HG03103 (cell line): ENCODE results near the gene TRIM17.
"Not testable (repeated sequence)": the region's sequence is repeated elsewhere in the genome, so short reads cannot be mapped to it uniquely, and the experiment has no call there.

Experiments used
- ATAC-seq: cut with Tn5 transposase; IDR thresholded peaks from one replicate; pipeline ENCODE4 v1.9.1; 2021; ENCODE audit warnings: low read depth; ENCODE audit not compliant: unreplicated experiment

TRIM17 gene

GRCh38 chr1:228450200-228450599 lies 33.5 kb upstream of the TRIM17 start:
- no peak for ATAC-seq

- no peak for ATAC-seq
Measured at GRCh38 chr1:228448372-228448771, 31.7 kb upstream of the TRIM17 start.

- no peak for ATAC-seq
Measured at GRCh38 chr1:228446852-228447251, 30.2 kb upstream of the TRIM17 start.

GRCh38 chr1:228445843-228446650 lies 29.4 kb upstream of the TRIM17 start:
- ATAC-seq = peak; percentile 80

- ATAC-seq = no peak
Measured at GRCh38 chr1:228445490-228445842, 28.8 kb upstream of the TRIM17 start.

GRCh38 chr1:228443395-228443794 lies 26.7 kb upstream of the TRIM17 start:
- no peak for ATAC-seq

GRCh38 chr1:228440761-228441500 lies 24.3 kb upstream of the TRIM17 start:
- ATAC-seq = no peak

- ATAC-seq = no peak
Measured at GRCh38 chr1:228438266-228438665, 21.6 kb upstream of the TRIM17 start.

- ATAC-seq = no peak
Measured at GRCh38 chr1:228437424-228437962, 20.8 kb upstream of the TRIM17 start.

- no peak for ATAC-seq
Measured at GRCh38 chr1:228434689-228435088, 18.0 kb upstream of the TRIM17 start.

- not testable (repeated sequence) for ATAC-seq
Measured at GRCh38 chr1:228433337-228434053, 16.8 kb upstream of the TRIM17 start.

- no peak for ATAC-seq
Measured at GRCh38 chr1:228430243-228430642, 13.6 kb upstream of the TRIM17 start.

GRCh38 chr1:228429698-228430097 lies 13.0 kb upstream of the TRIM17 start:
- ATAC-seq = no peak

GRCh38 chr1:228429007-228429406 lies 12.3 kb upstream of the TRIM17 start:
- no peak for ATAC-seq

GRCh38 chr1:228428412-228428811 lies 11.8 kb upstream of the TRIM17 start:
- ATAC-seq = no peak

GRCh38 chr1:228426518-228427175 lies 10.0 kb upstream of the TRIM17 start:
- no peak for ATAC-seq

- ATAC-seq = no peak
Measured at GRCh38 chr1:228424685-228425660, 8.3 kb upstream of the TRIM17 start.

- ATAC-seq = no peak
Measured at GRCh38 chr1:228423404-228424053, 6.9 kb upstream of the TRIM17 start.
